H1 (cell line): Measurements from ENCODE around the gene DIAPH1. TPM values are rescaled to one million over a fixed set of nuclear protein-coding genes. Genes with fewer than 3 reads are reported as not detected.

Experiments used
- CTCF ChIA-PET: fragments of 300-600 bp; sonication (Branson Sonifier 250); formaldehyde crosslinking; loops from one replicate; lab custom pipeline; 2021; ENCODE audit not compliant: partially characterized antibody; lab: Charles Lee
- POLR2A ChIA-PET: fragments of 300-600 bp; sonication (Branson Sonifier 250); formaldehyde crosslinking; loops from one replicate; lab custom pipeline; 2021; ENCODE audit warnings: inconsistent platforms; ENCODE audit not compliant: partially characterized antibody; lab: Charles Lee
- DNase-seq, 2 experiments: peaks; one replicate each; pipeline versions ENCODE4 v3.0.0 to v3.0.0-alpha.2; 2010 to 2022; ENCODE audit warnings: low spot score in 2 of 2, low read depth in 1 of 2, mixed read lengths in 1 of 2
- FAIRE-seq: peaks from 2 replicates; lab custom pipeline; 2011; peaks lifted over from hg19 to GRCh38; lab: Jason Lieb, UNC
- H2AFZ ChIP-seq: 2 replicates; pipeline ENCODE4 v1.8.1; 2012; ENCODE audit warnings: low read length, inconsistent platforms
- H2AK5ac ChIP-seq: 2 replicates; pipeline ENCODE4 v1.6.1; 2013; ENCODE audit warnings: low read depth, low read length
- H2BK120ac ChIP-seq: replicated peaks from 2 replicates; pipeline ENCODE3; 2013; ENCODE audit warnings: low read depth, low read length, inconsistent platforms
- H2BK12ac ChIP-seq: 2 replicates; pipeline ENCODE4 v1.6.1; 2013; ENCODE audit warnings: low read depth, low read length
- H2BK15ac ChIP-seq: 2 replicates; pipeline ENCODE4 v1.6.1; 2013; ENCODE audit warnings: low read length
- H2BK20ac ChIP-seq: 2 replicates; pipeline ENCODE4 v1.6.1; 2013; ENCODE audit warnings: low read length
- H2BK5ac ChIP-seq: 2 replicates; pipeline ENCODE4 v1.6.1; 2013; ENCODE audit warnings: low read depth, low read length
- H3K14ac ChIP-seq: 2 replicates; pipeline ENCODE4 v1.6.1; 2013; ENCODE audit warnings: inconsistent platforms; ENCODE audit not compliant: insufficient read length
- H3K18ac ChIP-seq: 2 replicates; pipeline ENCODE4 v1.6.1; 2013; ENCODE audit warnings: low read length; ENCODE audit errors: extremely low read depth
- H3K23ac ChIP-seq: 2 replicates; pipeline ENCODE4 v1.6.1; 2013; ENCODE audit warnings: inconsistent platforms; ENCODE audit not compliant: insufficient read length
- H3K23me2 ChIP-seq: 2 replicates; pipeline ENCODE4 v1.6.1; 2013; ENCODE audit warnings: low read depth, low read length
- H3K27ac ChIP-seq: 2 replicates; pipeline ENCODE4 v1.6.1; 2011; ENCODE audit warnings: low read depth, low read length, inconsistent platforms
- H3K27me3 ChIP-seq, 4 experiments: replicated peaks in 1 of 4; 1 replicate in 1 of 4; 2 replicates in 3 of 4; pipeline versions ENCODE4 v1.6.1 to v1.8.1; 2011 to 2013; ENCODE audit warnings: low read length in 3 of 4, mild to moderate bottlenecking in 3 of 4, inconsistent platforms in 2 of 4, mixed read lengths in 2 of 4, moderate library complexity in 1 of 4; ENCODE audit not compliant: control insufficient read depth in 3 of 4, insufficient read depth in 3 of 4; ENCODE audit errors: extremely low read depth in 1 of 4
- H3K36me3 ChIP-seq, 4 experiments: 2 replicates each; pipeline versions ENCODE4 v1.6.1 to v1.8.1; 2011 to 2013; ENCODE audit warnings: mild to moderate bottlenecking in 4 of 4, low read length in 3 of 4, moderate library complexity in 2 of 4, control low read depth in 1 of 4, inconsistent platforms in 1 of 4; ENCODE audit not compliant: insufficient read depth in 4 of 4, control insufficient read depth in 2 of 4
- H3K4ac ChIP-seq: replicated peaks from 2 replicates; pipeline ENCODE3; 2013; ENCODE audit warnings: low read length, low read depth, mixed read lengths, inconsistent platforms; ENCODE audit not compliant: insufficient read length
- H3K4me1 ChIP-seq, 4 experiments: replicated peaks in 1 of 4; 1 replicate in 1 of 4; 2 replicates in 3 of 4; pipeline versions ENCODE4 v1.6.1 to v1.8.1; 2011 to 2013; ENCODE audit warnings: low read length in 3 of 4, inconsistent platforms in 2 of 4, mixed read lengths in 1 of 4; ENCODE audit not compliant: insufficient read depth in 4 of 4, control insufficient read depth in 3 of 4
- H3K4me2 ChIP-seq, 2 experiments: 2 replicates each; pipeline versions ENCODE4 v1.6.1 to v1.8.1; 2011 to 2013; ENCODE audit warnings: low read depth in 2 of 2, low read length in 2 of 2, control low read depth in 1 of 2, inconsistent platforms in 1 of 2, mild to moderate bottlenecking in 1 of 2; ENCODE audit not compliant: insufficient read depth in 1 of 2
- H3K4me3 ChIP-seq, 4 experiments: fragments of 200-600, 300-600 bp in 1 of 4; sonication (generic), shearing (Covaris generic), sonication (Bioruptor Twin) in 1 of 4; 2 replicates each; pipeline versions ENCODE4 v1.5.1 to v1.8.1; 2011 to 2016; ENCODE audit warnings: low read length in 4 of 4, low read depth in 3 of 4, control low read depth in 2 of 4, inconsistent platforms in 2 of 4, mild to moderate bottlenecking in 2 of 4, mixed read lengths in 1 of 4, moderate library complexity in 1 of 4; ENCODE audit not compliant: insufficient read depth in 2 of 4; ENCODE audit errors: extremely low read depth in 1 of 4
- H3K56ac ChIP-seq: replicated peaks from 2 replicates; pipeline ENCODE3; 2013; ENCODE audit warnings: low read depth, mild to moderate bottlenecking, mixed read lengths, low read length, inconsistent platforms; ENCODE audit not compliant: insufficient read length
- H3K79me1 ChIP-seq: 2 replicates; pipeline ENCODE4 v1.6.1; 2013; ENCODE audit warnings: low read depth, low read length, control low read depth
- H3K79me2 ChIP-seq, 2 experiments: 2 replicates each; pipeline versions ENCODE4 v1.6.1 to v1.8.1; 2012 to 2013; ENCODE audit warnings: low read length in 2 of 2, mild to moderate bottlenecking in 2 of 2, inconsistent platforms in 1 of 2; ENCODE audit not compliant: insufficient read depth in 2 of 2, control insufficient read depth in 1 of 2
- H3K9ac ChIP-seq, 4 experiments: replicated peaks in 1 of 4; 1 replicate in 1 of 4; 2 replicates in 3 of 4; pipeline versions ENCODE4 v1.6.1 to v1.8.1; 2011 to 2013; ENCODE audit warnings: low read depth in 3 of 4, low read length in 3 of 4, control low read depth in 2 of 4, mild to moderate bottlenecking in 2 of 4, moderate library complexity in 2 of 4, inconsistent platforms in 1 of 4; ENCODE audit errors: extremely low read depth in 1 of 4
- H3K9me3 ChIP-seq, 2 experiments: 2 replicates each; pipeline versions ENCODE4 v1.6.1 to v1.8.1; 2012 to 2013; ENCODE audit warnings: mild to moderate bottlenecking in 2 of 2, moderate library complexity in 2 of 2, control low read depth in 1 of 2, inconsistent platforms in 1 of 2, low read depth in 1 of 2, low read length in 1 of 2, mixed read lengths in 1 of 2; ENCODE audit not compliant: insufficient read depth in 2 of 2
- H4K20me1 ChIP-seq, 2 experiments: replicated peaks in 1 of 2; 2 replicates each; pipeline versions ENCODE3 to v1.8.1; 2011 to 2013; ENCODE audit warnings: inconsistent platforms in 2 of 2, low read length in 2 of 2, mild to moderate bottlenecking in 1 of 2; ENCODE audit not compliant: insufficient read depth in 2 of 2, control insufficient read depth in 1 of 2
- H4K5ac ChIP-seq: 2 replicates; pipeline ENCODE4 v1.6.1; 2013; ENCODE audit warnings: low read length, low read depth, mixed read lengths, inconsistent platforms; ENCODE audit not compliant: insufficient read length
- H4K8ac ChIP-seq: 2 replicates; pipeline ENCODE4 v1.8.0; 2013; ENCODE audit warnings: mild to moderate bottlenecking, moderate library complexity, low read length, inconsistent platforms; ENCODE audit not compliant: insufficient read depth; ENCODE audit errors: extremely low read depth
- H4K91ac ChIP-seq: replicated peaks from 2 replicates; pipeline ENCODE3; 2013; ENCODE audit warnings: low read length, mixed read lengths, inconsistent platforms; ENCODE audit not compliant: insufficient read length
- CREB1 ChIP-seq: IDR thresholded peaks from 2 replicates; pipeline ENCODE4 v1.6.1; 2012; ENCODE audit warnings: inconsistent platforms
- JUND ChIP-seq: IDR thresholded peaks from 2 replicates; pipeline ENCODE4 v1.6.1; 2011; ENCODE audit warnings: mild to moderate bottlenecking, improper control_type of control experiment, low read length
- MAFK ChIP-seq: IDR thresholded peaks from 2 replicates; pipeline ENCODE4 v1.6.1; 2012; ENCODE audit warnings: low read depth, mild to moderate bottlenecking, improper control_type of control experiment, low read length
- NANOG ChIP-seq: IDR thresholded peaks from 2 replicates; pipeline ENCODE4 v1.6.1; 2011; ENCODE audit warnings: low read length, low read depth, mild to moderate bottlenecking, inconsistent platforms; ENCODE audit not compliant: insufficient read depth, poor library complexity, severe bottlenecking
- POLR2A ChIP-seq, 2 experiments: IDR thresholded peaks; 1 replicate in 1 of 2; 2 replicates in 1 of 2; pipeline ENCODE4 v1.6.1; 2011; ENCODE audit warnings: low read depth in 2 of 2, low read length in 2 of 2, mild to moderate bottlenecking in 2 of 2; ENCODE audit errors: control extremely low read depth in 1 of 2
- POU5F1 ChIP-seq: IDR thresholded peaks from 2 replicates; pipeline ENCODE4 v1.6.1; 2011; ENCODE audit warnings: low read depth, mild to moderate bottlenecking, low read length, moderate library complexity
- WGBS, 2 experiments: shearing (Covaris generic) in 1 of 2; methylation state at CpG; one replicate each; pipeline versions ENCODE4 v1.1.6 to v1.1.7; 2013 to 2015; ENCODE audit warnings: low lambda C conversion rate in 2 of 2, mixed read lengths in 2 of 2, inconsistent platforms in 1 of 2, low coverage in 1 of 2, missing lambda C conversion rate in 1 of 2; ENCODE audit not compliant: insufficient replicate concordance in 2 of 2, insufficient coverage in 1 of 2, insufficient read length in 1 of 2; ENCODE audit errors: extremely low coverage in 1 of 2, missing lambda C conversion rate in 1 of 2; 5-methylcytosine and 5-hydroxymethylcytosine counted together
- polyA plus RNA-seq, 7 experiments: library from polyadenylated mRNA; depleted of rRNA in 3 of 7; stranded (reverse) in 5 of 7; unstranded in 2 of 7; fragments of >200 nt in 5 of 7; fragments of 200-250 nt in 2 of 7; gene quantifications; 1 replicate in 5 of 7; 2 replicates in 1 of 7; 4 replicates in 1 of 7; pipeline versions ENCODE4 v1.2.1 to v1.2.3, GENCODE V29; 2011 to 2013; ENCODE audit warnings: missing spikeins in 2 of 7, mixed read lengths in 2 of 7
- total RNA-seq: library from RNA; stranded (reverse); fragmentation: NEBNext Ultra II Directional; extraction: Animal tissue kit (Norgen Biotek cat#: 25700); gene quantifications from 2 replicates; pipeline ENCODE4 v1.2.1, GENCODE V29; 2021

DIAPH1 gene
- total and polyA plus RNA-seq, 2 of the 8 experiments (the other 6 are each of a cell fraction or from before 2014, with no cell fraction given) = 61.2 to 114 TPM

DNA sequence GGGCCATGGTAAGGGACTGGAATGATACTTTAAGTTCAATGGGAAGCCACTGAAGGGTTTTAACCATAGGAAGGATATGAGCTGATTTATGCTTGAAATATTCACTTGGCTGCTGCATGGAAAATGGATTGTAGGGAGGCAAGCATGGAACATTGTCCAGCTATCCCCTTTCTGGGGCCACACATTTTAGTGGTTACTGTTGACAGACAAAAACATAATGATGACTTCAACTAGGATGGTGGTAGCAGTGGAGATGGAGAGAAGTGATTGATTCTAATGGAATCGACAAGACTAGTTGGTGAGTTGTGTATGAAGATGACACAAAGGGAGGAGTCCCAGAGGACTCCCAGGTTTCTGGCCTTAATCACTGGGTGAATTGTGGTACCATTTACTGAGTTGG is 38.6 kb upstream of the DIAPH1 start:
- Histone ChIP-seq H3K79me2 (no peaks in the 10 kb centered on the region), H3K9me3 (no peaks in the 10 kb centered on the region), H2AFZ (no peak overlapping the region), H2AK5ac (no peak overlapping the region), H2BK5ac (no peak overlapping the region), H4K8ac (no peak overlapping the region), H2BK15ac (no peak overlapping the region), H3K27ac (no peak overlapping the region), H3K56ac (no peak overlapping the region), H3K23me2 (no peaks in the 10 kb centered on the region; the same call in 1 of the 2 replicates), H3K79me1 (no peaks in the 10 kb centered on the region), H3K23ac (no peak overlapping the region), H2BK120ac (no peak overlapping the region), H3K9ac (no peak overlapping the region), H2BK20ac (no peak overlapping the region), H3K4ac (no peak overlapping the region), H4K20me1 (peaks cover 3% of the 10 kb centered on the region in 2 experiments), H2BK12ac (no peak overlapping the region), H4K5ac (no peak overlapping the region), H4K91ac (no peak overlapping the region), H3K27me3 (no peaks in the 10 kb centered on the region), H3K4me1 (no peaks in the 10 kb centered on the region; a peak in 2 of 7 replicates), H3K18ac (no peak overlapping the region), H3K4me3 (no peak overlapping the region), H3K4me2 (no peak overlapping the region), H3K36me3 (peaks cover 2 to 23% (median 19%) of the 10 kb centered on the region in 4 experiments; a peak in 6 of 8 replicates), H3K14ac (no peak overlapping the region)
- ChIA-PET CTCF (interaction anchor here (0.7 to 4.2 kb wide), 8 partner anchors 8 to 294 kb away, joined by 3 to 12 read pairs (median 4); no protein-coding TSS in a partner anchor), POLR2A (interaction anchor here (0.6 to 2.8 kb wide), 6 partner anchors 9 to 1027 kb away, joined by 3 to 8 read pairs (median 5); partner anchors contain the start of genes DIAPH1, HDAC3 and RELL2)
- no peak for DNase-seq
- WGBS, 2 experiments = 90% methylated on average over 1 of the region's 1 CpG; no CpG with 5 or more reads in 1 of the 2 experiments
- FAIRE-seq = no peak
- no peak for TF ChIP-seq JUND
- no peak for TF ChIP-seq POLR2A (IDR thresholded peaks at IDR 0.05; ENCODE audit: control extremely low read depth in 1 of 2, low read depth in 2 of 2, low read length in 2 of 2)
- TF ChIP-seq POU5F1 = no peak
- TF ChIP-seq NANOG = no peak
- no peak for TF ChIP-seq CREB1
- TF ChIP-seq MAFK = no peak
